GM12873 (cell line): ENCODE measurements around the gene KCTD2.

Experiments used
- CTCF ChIP-seq: IDR thresholded peaks from 2 replicates; pipeline ENCODE4 v1.5.1; 2012; ENCODE audit warnings: low read depth, mild to moderate bottlenecking, moderate library complexity, low read length, control low read depth; ENCODE audit not compliant: insufficient read depth; ENCODE audit errors: missing control alignments

KCTD2 gene

GRCh38 chr17:75012096-75012345 is 35.0 kb upstream of the KCTD2 start:
- TF ChIP-seq CTCF: no peak

- peak; percentile 43 for TF ChIP-seq CTCF
These were observed 34.5 kb upstream of the KCTD2 start, which contains the start of gene MRPL58 for GRCh38 chr17:75012346-75013091. MRPL58 (plus strand) TSS chr17:75012670; CDS start chr17:75012687, 17 bp downstream.

- TF ChIP-seq CTCF: no peak
These were observed 33.9 kb upstream of the KCTD2 start for GRCh38 chr17:75013092-75013559.

GRCh38 chr17:75019146-75019545 is 27.9 kb upstream of the KCTD2 start:
- TF ChIP-seq CTCF: no peak

- TF ChIP-seq CTCF: no peak
These were observed 27.3 kb upstream of the KCTD2 start for GRCh38 chr17:75019710-75020109.

GRCh38 chr17:75020331-75021110 is 26.5 kb upstream of the KCTD2 start:
- TF ChIP-seq CTCF: no peak

- TF ChIP-seq CTCF: no peak
These were observed 22.2 kb upstream of the KCTD2 start for GRCh38 chr17:75024686-75025397.
